Adipocyte (in vitro differentiated cells): Measurements from ENCODE around the gene SORBS1.
A peak's percentile ranks its signal among the peaks of the same experiment; 100 is the strongest.

Source experiments
- DNase-seq: peaks from one replicate; pipeline ENCODE4 v3.0.0-alpha.2; 2015; ENCODE audit warnings: low read depth
- H3K27me3 ChIP-seq: replicated peaks from 2 replicates; pipeline ENCODE4 v1.7.0; 2013; ENCODE audit warnings: mild to moderate bottlenecking, low read length, moderate library complexity; ENCODE audit not compliant: control insufficient read depth, insufficient read depth
- H3K36me3 ChIP-seq: 2 replicates; pipeline ENCODE4 v1.7.0; 2013; ENCODE audit warnings: low read length, mild to moderate bottlenecking, moderate library complexity; ENCODE audit not compliant: control insufficient read depth, insufficient read depth, severe bottlenecking
- H3K4me1 ChIP-seq: 2 replicates; pipeline ENCODE4 v1.7.0; 2013; ENCODE audit warnings: mild to moderate bottlenecking, low read length, moderate library complexity; ENCODE audit not compliant: control insufficient read depth, insufficient read depth
- H3K4me3 ChIP-seq: 2 replicates; pipeline ENCODE4 v1.7.0; 2013; ENCODE audit warnings: mild to moderate bottlenecking, low read length, moderate library complexity
- H3K9ac ChIP-seq: 2 replicates; pipeline ENCODE4 v1.7.0; 2013; ENCODE audit warnings: mild to moderate bottlenecking, low read length, moderate library complexity
- H3K9me3 ChIP-seq: 2 replicates; pipeline ENCODE4 v1.7.0; 2013; ENCODE audit warnings: mild to moderate bottlenecking, low read length, moderate library complexity; ENCODE audit not compliant: control insufficient read depth

The SORBS1 gene

DNA sequence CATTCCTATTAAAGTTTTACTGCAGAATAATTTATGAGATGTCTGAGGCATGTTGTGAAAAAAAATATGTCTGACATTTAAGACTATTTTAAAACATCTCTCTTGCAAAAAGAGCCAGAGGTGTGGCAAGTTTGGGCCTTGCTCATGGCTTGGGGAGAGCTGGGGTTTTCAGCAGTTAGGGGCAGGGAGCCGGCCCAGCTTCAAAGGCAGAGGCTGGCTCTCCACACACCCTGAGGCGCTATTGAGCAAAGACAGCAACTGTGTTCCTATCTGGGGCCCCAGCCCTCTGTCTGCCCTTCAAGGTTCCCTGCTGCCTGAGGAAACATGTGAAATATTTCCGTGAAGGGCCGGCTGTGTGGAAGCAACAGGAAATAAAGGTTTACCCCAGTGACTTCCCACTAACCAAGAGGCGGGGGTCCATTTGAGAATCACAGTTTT is 94.0 kb downstream of the SORBS1 start:
- no peaks in the 10 kb centered on the region for H3K36me3 ChIP-seq
- peak; percentile 79 for DNase-seq
- H3K4me3 ChIP-seq = no peak overlapping the region
- peaks cover 30% of the 10 kb centered on the region for H3K4me1 ChIP-seq
- H3K27me3 ChIP-seq = no peaks in the 10 kb centered on the region
- peak overlapping the region; percentile 43 for H3K9ac ChIP-seq
- no peaks in the 10 kb centered on the region for H3K9me3 ChIP-seq

DNA sequence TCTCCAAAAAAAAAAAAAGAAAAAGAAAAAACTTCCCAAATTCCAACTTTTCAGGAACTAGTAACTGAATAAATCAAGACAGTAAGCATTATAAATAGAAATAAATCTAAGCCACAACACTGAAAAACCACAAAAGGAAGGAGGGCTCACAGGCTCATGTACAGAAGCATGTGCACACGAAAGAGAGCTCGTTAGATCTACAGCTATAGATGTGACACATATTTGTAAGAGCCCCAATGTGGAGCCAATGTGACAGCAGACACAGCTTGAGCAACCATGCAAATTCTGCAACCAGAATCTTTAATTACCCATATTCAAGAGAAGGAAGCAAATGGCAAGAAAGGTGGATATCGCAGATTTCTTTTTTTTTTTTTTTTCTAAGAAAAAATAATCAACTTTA is 94.7 kb downstream of the SORBS1 start:
- H3K36me3 ChIP-seq = no peaks in the 10 kb centered on the region
- no peak overlapping the region for H3K9ac ChIP-seq
- H3K27me3 ChIP-seq = no peaks in the 10 kb centered on the region
- H3K4me3 ChIP-seq = no peak overlapping the region
- DNase-seq = no peak
- H3K9me3 ChIP-seq = no peaks in the 10 kb centered on the region
- H3K4me1 ChIP-seq = peaks cover 30% of the 10 kb centered on the region

DNA sequence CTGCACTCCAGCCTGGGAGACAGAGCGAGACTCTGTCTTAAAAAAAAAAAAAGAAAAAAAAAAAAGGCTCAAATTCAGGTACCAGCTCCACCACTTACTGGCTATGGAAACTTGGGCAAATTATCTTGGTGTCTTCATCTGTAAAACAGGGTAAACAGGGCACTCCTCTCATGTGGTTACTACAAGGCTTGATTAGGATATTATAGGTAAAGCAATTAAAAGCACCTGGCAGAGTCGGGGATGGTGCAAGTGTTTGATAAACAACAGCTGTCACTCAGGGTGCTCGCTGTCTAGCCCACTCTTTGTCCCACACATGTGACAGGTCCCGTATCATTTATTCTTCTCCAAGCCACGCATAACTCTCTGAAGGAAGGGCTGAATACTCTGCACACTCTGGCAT is 96.9 kb downstream of the SORBS1 start:
- Histone ChIP-seq H3K4me1 (peaks cover 26% of the 10 kb centered on the region), H3K9me3 (no peaks in the 10 kb centered on the region), H3K9ac (no peak overlapping the region), H3K4me3 (no peak overlapping the region), H3K27me3 (no peaks in the 10 kb centered on the region), H3K36me3 (no peaks in the 10 kb centered on the region)
- DNase-seq = no peak

DNA sequence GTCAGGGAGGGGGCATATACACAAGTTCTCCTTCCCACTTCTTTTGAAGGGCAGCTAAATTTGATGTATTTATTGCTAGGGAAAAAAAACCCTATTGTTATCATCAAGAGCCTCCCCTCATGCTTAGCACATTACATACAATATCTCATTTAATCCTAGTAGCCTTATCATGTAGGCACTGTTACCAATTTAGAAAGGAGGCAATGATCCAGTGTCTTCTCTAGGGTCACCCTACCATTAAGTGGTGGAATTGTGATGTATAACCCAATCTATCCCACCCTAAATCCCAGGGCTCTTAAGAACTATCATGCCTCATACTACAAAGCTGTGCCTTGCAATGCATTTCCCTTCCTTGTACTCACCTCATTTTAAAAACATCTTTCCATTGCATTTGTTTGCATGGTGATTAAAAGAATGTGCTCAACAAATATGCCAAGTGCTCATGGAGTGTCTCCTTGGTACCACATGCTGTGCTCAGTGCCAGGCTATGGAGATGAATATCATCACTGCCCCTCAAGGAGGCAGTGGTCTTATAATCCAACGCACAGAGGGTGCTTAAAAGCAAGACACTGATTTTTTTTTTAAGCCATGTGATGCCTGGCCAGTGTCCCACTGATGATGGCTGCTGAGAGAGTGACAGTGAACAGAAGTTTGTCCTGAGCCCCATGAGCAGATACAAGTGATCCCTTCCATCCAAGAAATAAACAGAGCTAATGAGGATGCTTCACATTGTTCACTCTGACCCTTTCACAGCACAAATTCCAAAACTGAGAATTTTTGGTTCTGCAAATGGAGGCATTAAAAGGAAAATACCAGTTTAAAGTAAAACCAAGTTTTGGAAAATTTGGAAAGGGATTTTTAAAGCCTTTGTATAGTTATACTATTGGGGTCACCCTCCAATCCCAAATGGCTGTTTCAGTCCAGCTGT is 98.2 kb downstream of the SORBS1 start:
- no peaks in the 10 kb centered on the region for H3K36me3 ChIP-seq
- no peak for DNase-seq
- H3K27me3 ChIP-seq = no peaks in the 10 kb centered on the region
- H3K9me3 ChIP-seq = no peaks in the 10 kb centered on the region
- no peak overlapping the region for H3K9ac ChIP-seq
- H3K4me3 ChIP-seq = no peak overlapping the region
- peaks cover 23% of the 10 kb centered on the region for H3K4me1 ChIP-seq

DNA sequence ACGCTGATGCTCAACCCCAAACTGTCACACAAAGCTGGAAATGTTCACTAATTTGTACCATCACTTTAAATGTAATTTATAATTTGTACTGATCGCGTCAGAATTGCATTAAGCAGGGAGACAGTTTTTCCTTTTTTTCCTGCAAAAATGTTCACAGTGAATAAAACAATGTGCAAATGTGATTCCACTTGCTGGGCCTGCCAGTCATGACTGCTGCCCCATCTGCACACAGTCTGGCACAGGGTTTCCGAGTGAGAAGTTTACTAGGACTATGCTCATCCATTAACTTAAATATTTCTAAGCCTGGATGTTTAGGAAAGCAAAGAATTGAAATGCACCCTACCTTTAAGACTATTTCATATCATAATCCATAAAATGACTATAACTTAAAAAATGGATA is 99.6 kb downstream of the SORBS1 start:
- Histone ChIP-seq H3K9ac (no peak overlapping the region), H3K9me3 (no peaks in the 10 kb centered on the region), H3K27me3 (no peaks in the 10 kb centered on the region), H3K4me1 (peaks cover 14% of the 10 kb centered on the region), H3K4me3 (no peak overlapping the region), H3K36me3 (no peaks in the 10 kb centered on the region)
- no peak for DNase-seq

DNA sequence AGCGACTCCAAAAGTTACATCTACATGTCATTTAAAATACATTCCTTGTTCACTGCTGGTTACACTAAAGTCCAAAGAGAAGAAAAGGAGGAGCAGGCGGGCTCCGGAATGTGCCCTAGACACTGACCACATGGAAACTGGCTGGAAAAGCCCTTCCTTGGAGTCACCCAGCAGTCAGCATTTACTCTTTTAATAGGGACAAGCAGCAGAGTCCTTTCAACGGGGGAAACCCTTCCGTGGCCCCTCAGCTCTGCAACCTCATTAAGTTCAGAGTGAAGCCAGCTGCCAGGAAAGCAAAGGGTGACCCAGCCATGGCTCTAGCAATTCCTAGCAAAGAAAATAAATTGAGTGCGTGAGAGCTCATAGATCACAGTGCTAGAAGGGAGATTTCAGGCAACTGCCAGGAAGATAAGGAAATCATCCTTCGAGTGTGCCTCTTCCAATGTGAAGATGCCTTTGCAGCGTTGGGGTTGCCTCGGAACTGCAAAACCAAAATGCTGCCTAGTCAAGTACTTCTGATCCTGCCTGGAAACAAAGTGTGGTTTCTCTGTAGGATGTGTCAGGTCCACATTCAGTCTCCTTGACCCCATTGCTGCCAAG is 101.6 kb downstream of the SORBS1 start:
- DNase-seq = peak; percentile 22
- Histone ChIP-seq H3K27me3 (no peaks in the 10 kb centered on the region), H3K9me3 (no peaks in the 10 kb centered on the region), H3K4me1 (peaks cover 11% of the 10 kb centered on the region), H3K9ac (no peak overlapping the region), H3K36me3 (no peaks in the 10 kb centered on the region), H3K4me3 (no peak overlapping the region)

DNA sequence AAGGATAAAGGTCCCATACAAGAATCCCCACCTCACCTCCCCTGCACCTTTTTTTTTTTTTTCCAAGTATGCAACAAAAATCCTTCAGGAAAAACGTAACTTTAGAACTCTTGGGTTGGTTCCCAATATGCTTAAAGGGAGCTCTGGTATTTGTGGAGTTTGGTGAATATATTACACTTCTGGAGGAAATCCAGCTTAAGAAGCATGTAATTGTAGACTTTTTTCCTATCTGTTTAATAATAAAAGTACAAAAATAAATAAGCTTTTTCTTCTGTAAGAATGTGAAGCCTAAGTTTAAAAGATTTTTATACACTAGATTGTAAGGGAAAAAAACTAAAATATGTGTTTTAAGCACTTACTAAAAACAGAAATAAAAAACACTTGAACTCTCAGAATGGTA is 102.3 kb downstream of the SORBS1 start:
- no peak overlapping the region for H3K4me3 ChIP-seq

DNA sequence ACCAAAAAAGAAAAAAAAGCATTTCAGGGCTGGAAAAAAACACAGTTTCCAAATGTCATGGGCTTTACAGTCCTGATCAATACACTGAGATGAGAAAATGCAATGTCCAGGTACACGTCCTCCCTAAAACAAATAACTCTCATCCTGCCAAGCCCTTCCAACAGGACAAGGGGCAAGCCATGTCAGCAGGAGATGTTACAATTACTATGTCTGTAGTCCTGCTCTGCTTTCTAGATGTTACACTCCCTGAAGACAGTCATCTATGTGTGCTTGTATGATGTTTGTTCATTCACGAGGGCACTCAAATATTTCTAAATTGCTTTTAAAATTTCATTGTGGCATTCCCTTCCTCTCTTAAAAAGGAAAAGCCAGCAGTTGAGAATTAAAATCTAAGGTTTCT is 103.2 kb downstream of the SORBS1 start:
- Histone ChIP-seq H3K27me3 (peaks cover 3% of the 10 kb centered on the region), H3K4me1 (peaks cover 11% of the 10 kb centered on the region), H3K9ac (no peak overlapping the region), H3K36me3 (peaks cover 2% of the 10 kb centered on the region), H3K9me3 (no peaks in the 10 kb centered on the region), H3K4me3 (no peak overlapping the region)
- DNase-seq = no peak

More for the DNA sequence above, 102.3 kb downstream of the SORBS1 start:
- peaks cover 11% of the 10 kb centered on the region for H3K4me1 ChIP-seq
- H3K27me3 ChIP-seq = peaks cover 3% of the 10 kb centered on the region
- H3K9me3 ChIP-seq = no peaks in the 10 kb centered on the region
- no peaks in the 10 kb centered on the region for H3K36me3 ChIP-seq
- DNase-seq = no peak
- H3K9ac ChIP-seq = no peak overlapping the region

DNA sequence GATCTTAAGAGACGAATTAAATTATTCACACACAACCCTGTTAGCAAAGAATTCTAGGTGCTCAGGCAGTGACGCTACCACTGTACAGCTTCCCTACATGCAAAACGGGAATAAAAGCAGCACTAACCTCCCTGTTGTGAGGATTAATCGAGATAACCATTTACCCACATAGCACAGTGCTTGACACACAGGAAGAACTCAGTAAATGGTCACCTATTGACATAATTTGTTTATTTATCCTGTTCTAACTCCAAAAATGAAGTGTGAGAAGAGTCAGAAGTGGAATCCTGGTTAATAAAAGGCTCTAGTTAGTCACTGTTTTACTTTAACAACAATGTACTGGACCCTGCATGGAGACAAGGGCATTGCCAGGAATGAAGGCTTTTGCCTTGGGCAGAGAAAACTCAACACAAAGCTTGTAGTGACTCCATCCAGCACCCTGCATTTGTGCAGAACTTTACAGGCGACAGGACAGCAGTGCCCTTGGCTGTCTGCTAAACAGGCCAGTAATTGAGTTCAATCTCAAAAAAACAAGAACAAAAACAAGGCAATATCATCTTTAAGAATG is 103.8 kb downstream of the SORBS1 start:
- H3K9ac ChIP-seq = no peak overlapping the region
- DNase-seq = no peak
- H3K4me3 ChIP-seq = no peak overlapping the region
- H3K36me3 ChIP-seq = peaks cover 2% of the 10 kb centered on the region
- peaks cover 9% of the 10 kb centered on the region for H3K4me1 ChIP-seq
- no peaks in the 10 kb centered on the region for H3K9me3 ChIP-seq
- H3K27me3 ChIP-seq = peaks cover 3% of the 10 kb centered on the region

DNA sequence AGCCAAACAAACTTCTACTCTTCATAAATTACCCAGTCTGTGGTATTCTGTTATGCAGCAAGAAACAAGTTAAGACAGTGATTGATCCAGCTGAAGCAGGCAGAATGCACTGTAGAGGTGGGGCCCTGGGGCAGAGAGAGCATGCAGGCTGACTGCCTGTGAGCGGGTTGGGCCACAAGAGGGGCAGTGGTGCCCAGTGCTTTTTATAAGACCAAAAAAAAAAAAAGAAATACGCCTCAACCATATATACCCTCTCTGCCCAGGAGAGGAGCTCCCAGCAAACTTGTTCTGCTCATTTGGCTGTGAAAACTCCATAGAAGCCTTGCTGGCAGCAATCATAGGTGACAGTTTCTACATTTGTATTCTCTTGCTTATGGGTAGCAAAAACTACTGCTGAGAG is 104.7 kb downstream of the SORBS1 start:
- Histone ChIP-seq H3K9ac (no peak overlapping the region), H3K4me3 (no peak overlapping the region), H3K27me3 (peaks cover 3% of the 10 kb centered on the region), H3K4me1 (peaks cover 7% of the 10 kb centered on the region), H3K9me3 (no peaks in the 10 kb centered on the region), H3K36me3 (peaks cover 2% of the 10 kb centered on the region)
- DNase-seq = no peak

DNA sequence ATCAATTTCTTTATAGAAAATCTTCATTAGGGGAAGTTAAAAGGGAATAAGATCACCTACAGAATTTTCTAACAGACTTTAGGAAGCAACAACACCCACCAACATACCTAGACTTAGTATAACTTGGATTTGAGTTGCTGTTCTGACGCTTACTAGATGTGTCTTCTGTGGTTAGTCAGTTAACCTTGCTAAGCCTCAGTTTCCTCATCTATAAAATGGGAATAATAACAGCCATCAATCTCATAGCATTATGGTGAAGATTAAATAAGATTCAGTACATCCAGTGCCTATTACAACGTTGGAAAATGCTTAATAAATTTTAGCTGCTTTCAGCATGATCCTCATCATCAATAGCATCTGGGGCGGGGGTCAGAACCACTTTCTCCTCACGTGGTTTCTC is 106.2 kb downstream of the SORBS1 start:
- Histone ChIP-seq H3K9ac (no peak overlapping the region), H3K27me3 (peaks cover 3% of the 10 kb centered on the region), H3K4me1 (peaks cover 7% of the 10 kb centered on the region), H3K9me3 (no peaks in the 10 kb centered on the region), H3K4me3 (no peak overlapping the region), H3K36me3 (peaks cover 2% of the 10 kb centered on the region)
- no peak for DNase-seq
